NCI-H1048 (cell line): Measurements from ENCODE around the gene PDE8A.

Experiments used
- DNase-seq: peaks from one replicate; lab custom pipeline; 2025; lab: John Stamatoyannopoulos, UW

The PDE8A gene

GRCh38 chr15:85125056-85125661 lies 143.5 kb downstream of the PDE8A start:
- DNase-seq: no peak

GRCh38 chr15:85128621-85129020 lies 147.0 kb downstream of the PDE8A start:
- no peak for DNase-seq

- no peak for DNase-seq
Observed at GRCh38 chr15:85129881-85130280, 148.2 kb downstream of the PDE8A start.

- DNase-seq: no peak
Observed at GRCh38 chr15:85131915-85132314, 150.3 kb downstream of the PDE8A start.

- no peak for DNase-seq
Observed at GRCh38 chr15:85133709-85134108, 152.1 kb downstream of the PDE8A start.

- no peak for DNase-seq
Observed at GRCh38 chr15:85137489-85138168, 156.0 kb downstream of the PDE8A start.

- DNase-seq: no peak
Observed at GRCh38 chr15:85139391-85139790, 157.7 kb downstream of the PDE8A start.

- DNase-seq: no peak
Observed at GRCh38 chr15:85141726-85142125, 160.1 kb downstream of the PDE8A start.

- no peak for DNase-seq
Observed at GRCh38 chr15:85142312-85142711, 160.7 kb downstream of the PDE8A start.

- DNase-seq: no peak
Observed at GRCh38 chr15:85149465-85150129, 167.9 kb downstream of the PDE8A start.

GRCh38 chr15:85150130-85150480 lies 168.4 kb downstream of the PDE8A start:
- no peak for DNase-seq

GRCh38 chr15:85151145-85151544 lies 169.5 kb downstream of the PDE8A start:
- DNase-seq: no peak

GRCh38 chr15:85151861-85152260 lies 170.2 kb downstream of the PDE8A start:
- DNase-seq: no peak

GRCh38 chr15:85154061-85154460 lies 172.4 kb downstream of the PDE8A start:
- no peak for DNase-seq

GRCh38 chr15:85155360-85155759 lies 173.7 kb downstream of the PDE8A start:
- DNase-seq: no peak

GRCh38 chr15:85155857-85156256 lies 174.2 kb downstream of the PDE8A start:
- no peak for DNase-seq

- no peak for DNase-seq
Observed at GRCh38 chr15:85157344-85157743, 175.7 kb downstream of the PDE8A start.

- no peak for DNase-seq
Observed at GRCh38 chr15:85162237-85162636, 180.6 kb downstream of the PDE8A start.

- no peak for DNase-seq
Observed at GRCh38 chr15:85164841-85165466, 183.3 kb downstream of the PDE8A start.

GRCh38 chr15:85167568-85167967 lies 185.9 kb downstream of the PDE8A start:
- DNase-seq: no peak

GRCh38 chr15:85168642-85169173 lies 187.1 kb downstream of the PDE8A start:
- peak; percentile 21 for DNase-seq

- no peak for DNase-seq
Observed at GRCh38 chr15:85171736-85172135, 190.1 kb downstream of the PDE8A start.
